CD1c-positive myeloid dendritic cell (primary cell): Measurements from ENCODE around the gene STAP2.
"Not testable (repeated sequence)": the region's sequence is repeated elsewhere in the genome, so short reads cannot be mapped to it uniquely, and the experiment has no call there.

Experiments
- DNase-seq: peaks from one replicate; pipeline ENCODE4 v3.0.0-alpha.2; 2016; ENCODE audit errors: extremely low spot score

The STAP2 gene

GRCh38 chr19:4357921-4358326 is 19.3 kb upstream of the STAP2 start:
- DNase-seq, result no peak

GRCh38 chr19:4357095-4357797 is 18.6 kb upstream of the STAP2 start:
- DNase-seq, result no peak

GRCh38 chr19:4354897-4355296 is 16.3 kb upstream of the STAP2 start:
- no peak for DNase-seq

GRCh38 chr19:4354282-4354681 is 15.7 kb upstream of the STAP2 start:
- DNase-seq, result no peak

GRCh38 chr19:4352701-4353121 is 14.1 kb upstream of the STAP2 start:
- DNase-seq, result peak; percentile 67

GRCh38 chr19:4350726-4351125 is 12.1 kb upstream of the STAP2 start:
- DNase-seq, result no peak

- no peak for DNase-seq
These were observed 11.5 kb upstream of the STAP2 start for GRCh38 chr19:4350111-4350510.

- not testable (repeated sequence) for DNase-seq
These were observed 10.6 kb upstream of the STAP2 start for GRCh38 chr19:4349225-4349624.

- peak; percentile 41 for DNase-seq
These were observed 8.9 kb upstream of the STAP2 start for GRCh38 chr19:4347521-4347920.

GRCh38 chr19:4346020-4346383 is 7.4 kb upstream of the STAP2 start:
- no peak for DNase-seq

- DNase-seq, result no peak
These were observed 6.9 kb upstream of the STAP2 start for GRCh38 chr19:4345342-4346019.

GRCh38 chr19:4343370-4344307 is 5.0 kb upstream of the STAP2 start, which contains the start of gene MPND:
MPND (plus strand) TSS chr19:4343562; CDS start chr19:4343594, 32 bp downstream.
- peak; percentile 93 for DNase-seq

- DNase-seq, result peak; percentile 99
These were observed 4.2 kb upstream of the STAP2 start for GRCh38 chr19:4342615-4343369.

GRCh38 chr19:4342314-4342614 is 3.6 kb upstream of the STAP2 start:
- no peak for DNase-seq

- DNase-seq, result peak; percentile 12
These were observed 654 bp downstream of the STAP2 start for GRCh38 chr19:4337906-4338440.

- DNase-seq, result no peak
These were observed 3.6 kb downstream of the STAP2 start for GRCh38 chr19:4334929-4335570.

GRCh38 chr19:4329858-4330257 is 8.8 kb downstream of the STAP2 start:
- DNase-seq, result no peak

- not testable (repeated sequence) for DNase-seq
These were observed 9.5 kb downstream of the STAP2 start for GRCh38 chr19:4328991-4329681.

GRCh38 chr19:4328243-4328990 is 10.2 kb downstream of the STAP2 start:
- peak; percentile 91 for DNase-seq

- no peak for DNase-seq
These were observed 10.8 kb downstream of the STAP2 start for GRCh38 chr19:4327877-4328242.
